NCI-H82 (cell line): Measurements from ENCODE around the gene RBMS1.

ENCODE experiments used
- DNase-seq: peaks from one replicate; lab custom pipeline; 2025; lab: John Stamatoyannopoulos, UW

The RBMS1 gene

DNA sequence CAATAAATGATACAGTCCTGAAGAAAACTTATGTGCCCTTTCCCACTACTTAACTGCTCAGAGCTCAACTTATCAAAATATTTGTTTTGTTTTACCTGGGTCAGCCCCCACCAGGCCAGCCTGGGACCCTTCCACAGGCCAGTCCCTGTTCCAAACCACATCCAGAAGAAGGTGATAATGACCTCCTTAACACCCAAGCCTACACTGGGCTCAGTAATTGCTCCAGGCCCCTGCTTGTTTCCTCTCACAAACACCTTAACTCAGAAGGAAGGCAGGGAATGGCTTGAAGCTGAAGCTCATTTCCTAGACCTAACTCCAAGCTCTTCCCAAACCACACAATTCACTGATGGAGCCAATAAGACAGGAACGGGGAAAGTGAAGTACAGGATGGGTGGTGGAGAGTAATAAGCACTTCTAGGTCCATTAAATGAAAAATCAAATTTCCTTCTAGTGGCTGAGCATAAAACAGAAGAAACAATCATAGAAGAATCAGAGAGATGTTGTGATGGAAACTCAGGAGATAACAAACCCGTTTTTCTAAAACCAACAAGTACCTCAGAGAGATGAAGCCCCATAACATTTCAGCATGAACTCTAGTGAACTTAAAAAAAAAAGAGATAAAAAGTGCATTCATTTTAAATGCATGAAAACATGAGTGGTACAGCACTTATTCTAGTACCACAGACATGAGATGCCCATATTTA lies 160.1 kb downstream of the RBMS1 start:
- no peak for DNase-seq

GRCh38 chr2:160332318-160332717 lies 161.3 kb downstream of the RBMS1 start:
- no peak for DNase-seq

DNA sequence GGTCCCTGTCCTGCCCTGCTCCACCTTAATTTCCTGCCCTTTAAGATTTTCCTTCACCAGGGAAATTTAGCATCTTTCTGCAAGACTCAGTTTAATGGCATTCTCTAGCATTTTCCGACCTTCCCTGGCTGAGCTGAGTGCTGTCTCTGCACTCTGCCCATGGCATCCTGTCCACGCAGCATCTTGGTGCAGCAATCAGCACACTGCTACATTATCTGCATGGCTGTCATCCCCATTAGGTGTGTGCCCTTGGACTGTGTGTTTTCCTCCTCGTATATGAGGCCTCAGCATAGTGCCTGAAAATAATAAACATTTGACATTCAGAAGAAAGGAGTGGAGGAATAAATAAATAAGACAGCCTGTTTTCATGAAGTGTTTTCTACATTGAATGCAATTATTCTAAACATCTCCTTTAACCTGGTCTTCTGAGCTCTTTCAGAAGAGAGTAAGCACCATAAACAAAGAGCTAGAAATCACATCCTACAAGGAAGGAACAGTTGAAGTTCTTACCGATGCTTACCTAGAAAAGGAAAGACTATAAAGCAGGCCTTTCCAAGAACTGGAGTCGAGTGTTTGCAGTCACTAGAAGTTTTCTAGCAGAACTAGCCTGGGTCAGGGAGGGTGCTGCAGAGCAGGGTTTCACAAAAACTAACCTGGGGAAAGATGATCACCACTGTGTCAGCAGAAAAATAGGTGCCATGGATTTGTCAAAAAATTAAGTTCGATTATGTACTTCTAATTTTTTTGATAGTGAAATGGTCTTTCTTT lies 162.2 kb downstream of the RBMS1 start:
- no peak for DNase-seq

- DNase-seq, result no peak
Observed at GRCh38 chr2:160328811-160329527, 164.6 kb downstream of the RBMS1 start.

- peak; percentile 35 for DNase-seq
Observed at GRCh38 chr2:160326786-160327185, 166.8 kb downstream of the RBMS1 start.

DNA sequence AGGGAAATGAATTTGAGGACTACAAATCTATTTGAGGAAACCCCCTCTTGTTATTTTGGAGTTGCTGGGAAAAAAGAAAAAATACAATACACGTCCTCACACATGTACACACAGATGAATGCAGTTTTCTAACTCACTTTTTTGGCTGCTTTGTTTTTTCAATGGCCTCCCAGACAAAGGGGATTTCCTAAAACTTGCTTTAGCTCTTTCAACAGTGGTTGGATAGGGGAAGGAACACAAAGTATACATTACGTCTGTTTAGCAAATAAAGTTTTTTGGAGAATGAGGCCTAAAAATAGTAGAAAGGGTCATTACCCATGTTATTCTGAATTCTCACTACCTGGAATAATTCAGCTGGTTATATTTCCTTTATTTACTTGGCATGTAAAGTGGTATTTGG lies 168.2 kb downstream of the RBMS1 start:
- no peak for DNase-seq

DNA sequence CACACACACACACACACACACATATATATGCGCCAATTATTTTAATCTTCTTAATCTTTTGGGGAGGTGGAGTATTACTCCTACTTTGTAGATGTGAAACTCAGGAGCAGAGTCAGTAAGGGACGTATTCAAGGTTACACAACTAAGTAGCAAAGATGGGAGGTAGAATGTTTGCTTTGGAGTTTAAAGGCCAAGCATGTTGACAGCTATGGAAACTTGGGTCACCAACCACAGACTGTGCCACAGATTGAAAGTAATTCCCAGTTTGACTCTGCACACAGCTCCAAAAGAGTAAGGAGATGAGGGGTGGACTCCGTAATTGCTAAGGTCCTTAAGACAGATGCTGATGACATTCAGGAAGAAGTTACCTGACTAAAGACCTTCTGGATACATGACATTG lies 168.7 kb downstream of the RBMS1 start:
- no peak for DNase-seq

- peak; percentile 66 for DNase-seq
Observed at GRCh38 chr2:160324161-160324800, 169.3 kb downstream of the RBMS1 start.

DNA sequence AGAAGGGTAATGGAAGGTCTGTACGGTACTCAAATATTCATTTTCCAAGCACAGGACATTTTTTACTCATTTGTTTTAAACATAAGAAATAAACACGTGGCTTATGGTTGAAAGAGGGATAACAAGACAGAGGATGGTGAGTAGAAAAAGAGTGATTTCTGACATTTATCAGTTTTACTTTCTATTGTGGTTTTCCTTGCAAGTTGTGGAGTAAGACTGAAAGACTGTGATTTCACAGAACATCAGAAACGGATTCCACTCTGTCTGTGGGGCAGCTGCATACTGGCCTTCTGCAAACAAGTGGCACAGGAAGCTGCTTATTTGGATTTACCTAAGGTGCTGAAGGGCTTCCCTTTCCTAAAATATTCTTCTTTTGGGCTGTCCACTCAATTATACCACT lies 171.3 kb downstream of the RBMS1 start:
- DNase-seq, result no peak

GRCh38 chr2:160321006-160321405 lies 172.6 kb downstream of the RBMS1 start:
- no peak for DNase-seq

- no peak for DNase-seq
Observed at GRCh38 chr2:160319700-160320099, 173.9 kb downstream of the RBMS1 start.

- no peak for DNase-seq
Observed at GRCh38 chr2:160318218-160318617, 175.4 kb downstream of the RBMS1 start.

GRCh38 chr2:160317181-160318099 lies 176.2 kb downstream of the RBMS1 start:
- DNase-seq, result peak; percentile 41

DNA sequence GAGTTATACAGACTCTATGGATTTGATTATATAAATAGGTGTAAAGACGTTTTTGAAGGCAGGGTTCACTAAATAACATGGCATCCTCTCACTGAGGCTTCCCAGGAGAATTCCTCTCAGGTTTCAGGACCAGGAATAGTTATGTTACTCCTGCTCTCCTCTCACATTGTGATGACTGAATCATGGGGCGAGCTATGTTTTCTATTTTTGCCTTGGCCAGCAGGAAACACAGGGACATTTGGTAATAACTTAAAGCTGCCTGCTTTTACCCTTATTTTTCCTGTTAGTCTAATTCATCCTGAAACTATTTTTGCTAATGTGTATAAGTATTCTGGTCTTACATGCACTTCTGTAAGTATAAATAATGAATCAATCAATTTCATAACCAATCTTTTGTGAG lies 178.3 kb downstream of the RBMS1 start:
- no peak for DNase-seq

DNA sequence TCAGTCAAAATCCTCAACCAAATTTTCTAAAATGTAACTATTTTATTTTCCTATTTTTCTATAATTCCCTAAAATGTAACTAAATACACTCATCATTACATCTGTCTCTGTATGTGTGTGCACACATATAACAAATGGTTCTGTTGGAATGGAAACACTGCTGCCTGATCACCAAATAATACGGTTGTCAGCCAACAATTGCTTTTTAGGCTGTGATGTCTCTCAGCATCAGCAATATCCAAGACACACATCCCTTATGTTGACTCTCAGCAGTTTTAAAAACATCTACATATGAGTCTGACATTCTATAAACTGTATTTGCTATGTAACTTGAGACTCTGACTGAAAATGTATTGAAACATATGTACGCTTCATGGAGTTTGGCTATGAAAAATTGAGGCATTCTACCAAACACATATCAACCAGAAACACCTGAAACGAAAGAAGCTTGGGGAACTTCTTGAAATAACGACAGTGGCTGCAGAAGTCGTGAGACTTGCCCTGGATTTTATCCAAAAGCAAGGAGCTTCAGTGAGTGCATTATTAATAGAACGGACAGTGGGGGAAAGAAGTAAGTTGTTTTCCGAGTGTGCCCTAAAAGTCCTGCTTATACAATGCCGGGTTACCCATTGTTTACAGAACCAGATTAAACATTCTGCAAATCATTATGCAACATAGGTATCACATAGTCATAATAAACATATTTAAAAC lies 183.3 kb downstream of the RBMS1 start:
- no peak for DNase-seq

DNA sequence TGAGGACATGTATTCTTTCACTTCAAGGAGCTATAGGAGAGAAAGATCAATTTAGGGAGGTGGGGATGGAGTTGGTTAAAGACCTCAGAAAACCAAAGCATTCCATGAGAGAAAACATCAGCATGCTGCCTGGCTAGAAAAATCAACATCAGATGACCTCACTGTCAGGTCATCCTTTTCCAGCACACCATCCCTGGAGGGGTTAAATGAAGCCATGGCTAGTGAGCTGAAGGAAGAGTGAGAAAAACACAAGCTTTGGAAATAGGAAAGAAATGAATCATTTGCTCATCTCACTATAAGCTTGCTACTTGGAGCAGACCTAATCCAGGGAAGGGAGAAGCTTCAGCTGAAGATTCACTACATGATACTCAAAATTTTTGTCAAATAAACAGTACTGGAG lies 184.0 kb downstream of the RBMS1 start:
- no peak for DNase-seq

DNA sequence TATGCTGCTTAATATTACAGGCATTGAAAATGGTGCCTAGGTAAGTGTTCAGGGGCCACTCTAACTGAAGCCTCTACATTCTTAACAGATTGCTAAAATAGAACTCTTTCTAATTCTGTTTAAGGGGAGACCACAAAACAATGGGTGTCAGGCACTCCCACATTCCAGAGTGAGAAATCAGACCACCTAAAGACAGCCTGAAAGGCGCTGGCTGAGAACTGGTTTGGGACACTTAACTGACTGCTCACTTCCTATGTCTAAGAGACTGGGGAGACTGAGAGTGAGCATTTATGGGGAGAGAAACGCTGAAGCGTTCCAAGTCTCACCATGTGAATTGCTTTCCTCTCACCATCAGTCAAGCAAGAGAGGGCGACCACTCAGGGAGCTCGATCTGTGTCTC lies 184.7 kb downstream of the RBMS1 start:
- no peak for DNase-seq

DNA sequence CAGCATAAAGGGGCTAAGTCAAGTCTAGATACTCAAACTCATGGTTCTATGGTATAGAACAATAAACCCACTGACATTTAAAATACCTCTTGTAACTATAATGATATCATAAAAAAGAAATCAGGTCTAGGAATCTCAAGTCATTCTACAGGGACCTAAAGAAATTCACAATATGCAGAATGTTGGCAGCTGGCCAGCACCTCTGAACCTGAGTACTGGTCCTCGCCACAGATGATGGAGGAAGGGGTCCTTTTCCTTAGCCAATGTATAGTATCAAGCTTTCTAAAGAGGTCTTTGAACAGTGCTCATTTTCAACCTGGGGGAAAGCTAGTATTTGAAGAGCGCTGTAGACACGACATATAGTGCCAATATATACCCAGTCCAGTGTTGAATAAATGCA lies 185.1 kb downstream of the RBMS1 start:
- DNase-seq, result no peak

DNA sequence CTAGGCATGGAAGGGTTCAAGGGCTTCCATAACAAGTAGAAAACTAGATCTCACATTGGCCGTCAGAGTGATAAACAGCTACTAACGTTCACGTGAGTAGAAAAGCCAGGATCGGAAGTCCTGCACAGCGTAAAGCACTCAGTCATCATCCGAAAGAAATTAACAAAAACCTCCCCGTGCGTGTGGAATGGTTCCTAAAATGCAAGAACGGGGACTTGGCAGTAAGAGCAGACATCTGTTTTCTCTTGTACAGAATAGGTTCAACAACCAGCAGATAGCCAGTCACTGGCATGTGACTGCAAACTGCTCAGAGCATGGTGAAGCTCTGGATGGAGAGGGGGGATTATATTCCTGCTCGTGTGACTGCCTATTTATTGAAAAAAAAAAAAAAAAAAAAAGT lies 186.6 kb downstream of the RBMS1 start:
- DNase-seq, result no peak

DNA sequence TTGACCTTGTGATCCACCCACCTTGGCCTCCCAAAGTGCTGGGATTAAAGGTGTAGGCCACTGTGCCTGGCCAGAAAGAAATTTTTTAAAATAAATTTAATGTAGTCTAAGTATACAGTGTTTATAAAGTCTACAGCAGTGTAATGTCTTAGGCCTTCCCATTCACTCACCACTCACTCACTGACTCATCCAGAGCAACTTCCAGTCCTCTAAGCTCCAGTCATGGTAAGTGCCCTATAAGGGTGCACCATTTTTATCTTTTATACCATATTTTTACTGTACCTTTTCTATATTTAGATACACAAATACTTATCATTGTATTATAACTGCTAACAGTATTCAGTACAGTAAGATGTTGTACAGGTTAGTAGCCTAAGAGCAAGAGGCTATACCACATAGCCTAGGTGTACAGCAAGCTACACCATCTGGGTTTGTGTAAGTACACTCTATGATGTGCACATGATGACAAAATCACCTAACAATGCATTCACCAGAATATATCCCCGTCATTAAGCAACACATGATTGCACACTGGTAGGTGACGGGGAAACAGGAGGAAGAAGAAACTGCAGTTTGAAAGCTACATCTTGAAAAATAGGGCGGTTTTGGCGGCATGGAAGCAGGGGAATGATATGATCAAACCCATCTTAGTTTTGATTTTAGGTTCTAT lies 188.4 kb downstream of the RBMS1 start:
- no peak for DNase-seq
